CD4-positive, alpha-beta T cell (primary cell): ENCODE measurements around the gene CCDC136. TPM values are rescaled to one million over a fixed set of nuclear protein-coding genes. Genes with fewer than 3 reads are reported as not detected.

ENCODE experiments used
- ATAC-seq: fragments of 200-7000 bp; cut with Tn5 transposase; one replicate; pipeline ENCODE4 v1.10.0; 2022; ENCODE audit warnings: mild to moderate bottlenecking; ENCODE audit not compliant: poor library complexity
- CTCF ChIA-PET: fragments of 350-600 bp; sonication (Branson Sonifier 250); formaldehyde crosslinking; loops from one replicate; lab custom pipeline; 2021; ENCODE audit warnings: antibody characterized with exemption, inconsistent platforms; lab: Charles Lee
- POLR2A ChIA-PET: fragments of 350-600 bp; sonication (Branson Sonifier 250); formaldehyde crosslinking; loops from one replicate; lab custom pipeline; 2021; ENCODE audit warnings: antibody characterized with exemption, inconsistent platforms; lab: Charles Lee
- DNase-seq, 14 experiments: peaks; one replicate each; pipeline ENCODE4 v3.0.0-alpha.2; 2013 to 2020; ENCODE audit warnings: mixed read lengths in 2 of 14
- H3K27ac ChIP-seq, 2 donors: one replicate each; pipeline versions ENCODE4 v1.5.1 to v1.7.0; 2013; ENCODE audit warnings: low read length in 2 of 2, low read depth in 1 of 2, mild to moderate bottlenecking in 1 of 2
- H3K27me3 ChIP-seq, 2 experiments: 1 replicate in 1 of 2; 2 replicates in 1 of 2; pipeline versions ENCODE4 v1.6.1 to v1.7.0; 2013; ENCODE audit warnings: low read length in 2 of 2, control low read depth in 1 of 2, mild to moderate bottlenecking in 1 of 2, moderate library complexity in 1 of 2; ENCODE audit not compliant: insufficient read depth in 2 of 2, control insufficient read depth in 1 of 2
- H3K36me3 ChIP-seq: one replicate; pipeline ENCODE4 v1.6.1; 2013; ENCODE audit warnings: low read length, control low read depth; ENCODE audit not compliant: insufficient read depth
- H3K4me1 ChIP-seq: one replicate; pipeline ENCODE4 v1.6.1; 2013; ENCODE audit warnings: low read length, control low read depth; ENCODE audit not compliant: insufficient read depth
- H3K4me3 ChIP-seq: one replicate; pipeline ENCODE4 v1.5.1; 2013; ENCODE audit warnings: mild to moderate bottlenecking, low read length, moderate library complexity
- H3K9me3 ChIP-seq, 2 experiments: 1 replicate in 1 of 2; 2 replicates in 1 of 2; pipeline versions ENCODE4 v1.6.1 to v1.7.0; 2013; ENCODE audit warnings: low read length in 2 of 2, mild to moderate bottlenecking in 2 of 2, control low read depth in 1 of 2, moderate library complexity in 1 of 2; ENCODE audit not compliant: control insufficient read depth in 1 of 2, insufficient read depth in 1 of 2
- H3K27ac Mint-ChIP-seq: one replicate; pipeline ENCODE4 v1.8.0; 2020; ENCODE audit warnings: mixed read lengths
- H3K27me3 Mint-ChIP-seq: one replicate; pipeline ENCODE4 v1.8.0; 2021; ENCODE audit warnings: mixed read lengths
- H3K36me3 Mint-ChIP-seq: one replicate; pipeline ENCODE4 v1.8.0; 2021; ENCODE audit warnings: low read depth, mixed read lengths
- H3K4me1 Mint-ChIP-seq: one replicate; pipeline ENCODE4 v1.8.0; 2021; ENCODE audit warnings: low read depth, mixed read lengths
- H3K4me3 Mint-ChIP-seq: one replicate; pipeline ENCODE4 v1.8.0; 2020; ENCODE audit warnings: mild to moderate bottlenecking, mixed read lengths
- H3K9me3 Mint-ChIP-seq: one replicate; pipeline ENCODE4 v1.8.0; 2020; ENCODE audit warnings: mixed read lengths
- CTCF ChIP-seq: fragments of 200-600 bp; IDR thresholded peaks from one replicate; pipeline ENCODE4 v1.8.0; 2022; ENCODE audit warnings: antibody characterized with exemption, mild to moderate bottlenecking
- intact Hi-C, 2 experiments: fragments of 100-400 bp; cut with DNase I in 1 of 2; cut with micrococcal nuclease in 1 of 2; formaldehyde crosslinking; loops; one replicate each; pipeline versions ENCODE4 v1.15.1 to v1.9.0; 2023 to 2025; cut with DNase I, micrococcal nuclease
- total RNA-seq, 174 experiments: library from RNA in 2 of 174; stranded (reverse) in 2 of 174; gene quantifications; one replicate each; pipeline ENCODE4 v1.2.3 and lab custom pipeline; 2021 to 2026

Gene CCDC136
- total RNA-seq, 2 experiments from 2014 or later = 4.5 to 4.9 TPM

- POLR2A ChIA-PET = no interaction called here
- no peak overlapping the region for H3K27ac Mint-ChIP-seq
These were observed 44.2 kb downstream of the CCDC136 start for GRCh38 chr7:128835790-128836641.

GRCh38 chr7:128836729-128837348, 45.1 kb downstream of the CCDC136 start:
- ATAC-seq (no peak), DNase-seq (peak in 1 of 14 experiments; percentile 11)
- H3K9me3 ChIP-seq = no peaks in the 10 kb centered on the region
- POLR2A ChIA-PET = no interaction called here
- Mint-ChIP-seq H3K4me1 (no peaks in the 10 kb centered on the region), H3K9me3 (no peaks in the 10 kb centered on the region), H3K36me3 (no peaks in the 10 kb centered on the region), H3K4me3 (no peak overlapping the region), H3K27ac (no peak overlapping the region), H3K27me3 (no peaks in the 10 kb centered on the region)
- CTCF ChIA-PET = no interaction called here
- no peaks in the 10 kb centered on the region for H3K36me3 ChIP-seq
- peaks cover 5% of the 10 kb centered on the region for H3K4me1 ChIP-seq
- TF ChIP-seq CTCF = no peak
- intact Hi-C loops = no loop called here
- no peak overlapping the region for H3K4me3 ChIP-seq
- H3K27me3 ChIP-seq = peaks cover 5 to 7% of the 10 kb centered on the region in 2 experiments
- no peak overlapping the region for H3K27ac ChIP-seq

More at GRCh38 chr7:128835790-128836641, 44.2 kb downstream of the CCDC136 start:
- Mint-ChIP-seq H3K4me1 (no peaks in the 10 kb centered on the region), H3K27me3 (peaks cover 3% of the 10 kb centered on the region), H3K36me3 (no peaks in the 10 kb centered on the region), H3K9me3 (no peaks in the 10 kb centered on the region), H3K4me3 (no peak overlapping the region)
- no peak for TF ChIP-seq CTCF
- Histone ChIP-seq H3K4me1 (peaks cover 9% of the 10 kb centered on the region), H3K4me3 (no peak overlapping the region), H3K27ac (no peak overlapping the region), H3K36me3 (no peaks in the 10 kb centered on the region), H3K27me3 (peaks cover 12 to 15% of the 10 kb centered on the region in 2 experiments), H3K9me3 (peaks cover 0 to 6% of the 10 kb centered on the region in 2 experiments)
- DNase-seq (no peak), ATAC-seq (no peak)
- intact Hi-C loops = no loop called here
- CTCF ChIA-PET = interaction anchor here (1.1 kb wide), 1 partner anchor 79 kb away, joined by 3 read pairs; no protein-coding TSS in a partner anchor

- no peaks in the 10 kb centered on the region for H3K27me3 Mint-ChIP-seq
- H3K27ac Mint-ChIP-seq = no peak overlapping the region
- no peak overlapping the region for H3K4me3 Mint-ChIP-seq
- intact Hi-C loops = no loop called here
- no peaks in the 10 kb centered on the region for H3K4me1 Mint-ChIP-seq
- no peak overlapping the region for H3K27ac ChIP-seq
- peaks cover 0 to 3% of the 10 kb centered on the region in 2 experiments for H3K27me3 ChIP-seq
- H3K4me3 ChIP-seq = no peak overlapping the region
- CTCF ChIA-PET = no interaction called here
- peak in 1 of 14 experiments; percentile 5 for DNase-seq
- ATAC-seq = no peak
- H3K4me1 ChIP-seq = peaks cover 9% of the 10 kb centered on the region
- no peaks in the 10 kb centered on the region for H3K36me3 Mint-ChIP-seq
- no peak for TF ChIP-seq CTCF
- H3K36me3 ChIP-seq = no peaks in the 10 kb centered on the region
- no peaks in the 10 kb centered on the region for H3K9me3 ChIP-seq
- no peaks in the 10 kb centered on the region for H3K9me3 Mint-ChIP-seq
- POLR2A ChIA-PET = no interaction called here
These were observed 45.8 kb downstream of the CCDC136 start for GRCh38 chr7:128837521-128837921.
